Fibroblast of skin of left quadriceps (primary cell): ENCODE measurements around the gene INPP4A.

Experiments used
- DNase-seq, 2 experiments: peaks; one replicate each; pipeline ENCODE4 v3.0.0-alpha.2; 2013; ENCODE audit warnings: low read depth in 2 of 2

Gene INPP4A

GRCh38 chr2:98561902-98562695, 117.4 kb downstream of the INPP4A start:
- no peak for DNase-seq

- DNase-seq = no peak
Observed at GRCh38 chr2:98563394-98563793, 118.7 kb downstream of the INPP4A start.

GRCh38 chr2:98564541-98565132, 120.0 kb downstream of the INPP4A start:
- no peak for DNase-seq

- DNase-seq = no peak
Observed at GRCh38 chr2:98565286-98565860, 120.7 kb downstream of the INPP4A start.

- no peak for DNase-seq
Observed at GRCh38 chr2:98565941-98566340, 121.3 kb downstream of the INPP4A start.

- peak; percentile 7 to 12 for DNase-seq
Observed at GRCh38 chr2:98568161-98568956, 123.7 kb downstream of the INPP4A start.

- DNase-seq = no peak
Observed at GRCh38 chr2:98569197-98569793, 124.6 kb downstream of the INPP4A start.

- DNase-seq = no peak
Observed at GRCh38 chr2:98569915-98570314, 125.3 kb downstream of the INPP4A start.

GRCh38 chr2:98570356-98570755, 125.7 kb downstream of the INPP4A start:
- no peak for DNase-seq

GRCh38 chr2:98571121-98571701, 126.6 kb downstream of the INPP4A start:
- no peak for DNase-seq

GRCh38 chr2:98571796-98572195, 127.1 kb downstream of the INPP4A start:
- DNase-seq = no peak

- DNase-seq = no peak
Observed at GRCh38 chr2:98572211-98572610, 127.6 kb downstream of the INPP4A start.

GRCh38 chr2:98572676-98573075, 128.0 kb downstream of the INPP4A start:
- DNase-seq = no peak

- no peak for DNase-seq
Observed at GRCh38 chr2:98573426-98573825, 128.8 kb downstream of the INPP4A start.

- no peak for DNase-seq
Observed at GRCh38 chr2:98576666-98577312, 132.1 kb downstream of the INPP4A start.

GRCh38 chr2:98577313-98577712, 132.7 kb downstream of the INPP4A start:
- DNase-seq = no peak

GRCh38 chr2:98578231-98578630, 133.6 kb downstream of the INPP4A start:
- DNase-seq = no peak

GRCh38 chr2:98579926-98580325, 135.3 kb downstream of the INPP4A start:
- DNase-seq = no peak

GRCh38 chr2:98580656-98581284, 136.1 kb downstream of the INPP4A start:
- no peak for DNase-seq

- DNase-seq = no peak
Observed at GRCh38 chr2:98582523-98582922, 137.9 kb downstream of the INPP4A start.

GRCh38 chr2:98583276-98583675, 138.6 kb downstream of the INPP4A start:
- DNase-seq = no peak
